ENCODE results near the gene NHEJ1.

DNA sequence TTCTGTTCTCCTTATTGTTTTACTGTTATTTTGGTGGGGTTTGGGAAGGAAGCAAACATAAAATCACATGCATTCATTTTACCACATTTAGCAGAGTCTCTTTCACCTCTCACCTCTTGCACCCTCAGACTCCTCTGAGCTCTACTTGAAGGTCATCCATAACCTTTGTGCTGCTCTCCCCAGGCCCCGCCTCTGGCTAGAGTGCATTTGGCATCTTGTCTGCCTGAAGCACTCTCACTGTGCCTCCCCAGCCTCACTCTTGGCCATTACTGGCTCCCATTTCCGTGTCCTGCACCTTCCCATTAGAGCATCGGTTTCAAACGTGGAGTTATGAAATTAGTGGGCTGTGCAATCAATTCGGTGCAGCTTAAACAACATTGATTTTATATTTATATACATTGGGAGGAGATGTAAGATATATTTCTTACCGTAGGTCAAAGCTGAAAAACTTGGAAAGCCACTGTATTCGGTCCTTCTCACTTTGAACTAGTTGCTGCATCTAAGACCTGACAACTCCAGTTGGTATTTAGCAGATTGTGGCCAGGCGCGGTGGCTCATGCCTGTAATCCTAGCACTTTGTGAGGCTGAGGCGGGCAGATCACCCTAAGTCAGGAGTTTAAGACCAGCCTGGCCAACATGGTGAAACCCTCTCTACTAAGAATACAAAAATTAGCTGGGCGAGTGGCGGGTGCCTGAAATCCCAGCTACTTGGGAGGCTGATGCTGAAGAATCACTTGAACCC is 39.0 kb upstream of the NHEJ1 start:
- no peak for TF ChIP-seq CTCF (conservative IDR thresholded peaks at IDR 0.05)
- TF ChIP-seq ZFX (IDR thresholded peaks at IDR 0.05) = no peak

All from C4-2B (cell line).